Hematopoietic multipotent progenitor cell treated with erythropoietin and hydrocortisone succinate and interleukin-3 and kit ligand, for 6 days (in vitro differentiated cells): Measurements from ENCODE around the gene ADAMTSL5.
A peak's percentile ranks its signal among the peaks of the same experiment; 100 is the strongest.

Source experiments
- DNase-seq: peaks from one replicate; pipeline ENCODE4 v3.0.0-alpha.2; 2015

The ADAMTSL5 gene

GRCh38 chr19:1461862-1462261 lies 51.0 kb downstream of the ADAMTSL5 start:
- DNase-seq, result no peak

- DNase-seq, result no peak
Measured at GRCh38 chr19:1460033-1460995, 52.5 kb downstream of the ADAMTSL5 start.

- no peak for DNase-seq
Measured at GRCh38 chr19:1459479-1459878, 53.3 kb downstream of the ADAMTSL5 start.

GRCh38 chr19:1457892-1458291 lies 54.9 kb downstream of the ADAMTSL5 start:
- DNase-seq, result no peak

- DNase-seq, result no peak
Measured at GRCh38 chr19:1457031-1457739, 55.6 kb downstream of the ADAMTSL5 start.

- no peak for DNase-seq
Measured at GRCh38 chr19:1456121-1456900, 56.5 kb downstream of the ADAMTSL5 start.

- DNase-seq, result peak; percentile 92
Measured at GRCh38 chr19:1455336-1456120, 57.3 kb downstream of the ADAMTSL5 start.
